ENCODE measurements around the gene REXO1. TPM values are rescaled to one million over a fixed set of nuclear protein-coding genes. Genes with fewer than 3 reads are reported as not detected.

Gene REXO1
- total RNA-seq, 1 experiment from 2014 or later = 25.8 TPM

- H3K9me3 ChIP-seq (ENCODE audit: insufficient read depth, low read depth) = no peaks in the 10 kb centered on the region
- intact Hi-C loops (cut with micrococcal nuclease; ENCODE audit: unreplicated experiment) = no loop called here
- H3K27me3 ChIP-seq (ENCODE audit: insufficient read depth, low read depth) = no peaks in the 10 kb centered on the region
- ChIA-PET POLR2A (ENCODE audit: unreplicated experiment) (no interaction called here), CTCF (no interaction called here)
- no peak overlapping the region for H2AFZ ChIP-seq
- H3K4me1 ChIP-seq (replicated peaks; ENCODE audit: insufficient read depth) = peaks cover 9% of the 10 kb centered on the region
- no peaks in the 10 kb centered on the region for H3K36me3 ChIP-seq (ENCODE audit: low read depth)
- peaks cover 4% of the 10 kb centered on the region; the same call in 1 of the 2 replicates for H3F3A ChIP-seq (ENCODE audit: insufficient read depth, low read depth)
- no peaks in the 10 kb centered on the region for H3K9me2 ChIP-seq (ENCODE audit: insufficient read depth)
- DNase-seq = no peak
- H3K4me2 ChIP-seq = no peak overlapping the region
- TF ChIP-seq EZH2 (IDR thresholded peaks at IDR 0.05; ENCODE audit: low read depth) = no peak
- TF ChIP-seq, protein P1, sequence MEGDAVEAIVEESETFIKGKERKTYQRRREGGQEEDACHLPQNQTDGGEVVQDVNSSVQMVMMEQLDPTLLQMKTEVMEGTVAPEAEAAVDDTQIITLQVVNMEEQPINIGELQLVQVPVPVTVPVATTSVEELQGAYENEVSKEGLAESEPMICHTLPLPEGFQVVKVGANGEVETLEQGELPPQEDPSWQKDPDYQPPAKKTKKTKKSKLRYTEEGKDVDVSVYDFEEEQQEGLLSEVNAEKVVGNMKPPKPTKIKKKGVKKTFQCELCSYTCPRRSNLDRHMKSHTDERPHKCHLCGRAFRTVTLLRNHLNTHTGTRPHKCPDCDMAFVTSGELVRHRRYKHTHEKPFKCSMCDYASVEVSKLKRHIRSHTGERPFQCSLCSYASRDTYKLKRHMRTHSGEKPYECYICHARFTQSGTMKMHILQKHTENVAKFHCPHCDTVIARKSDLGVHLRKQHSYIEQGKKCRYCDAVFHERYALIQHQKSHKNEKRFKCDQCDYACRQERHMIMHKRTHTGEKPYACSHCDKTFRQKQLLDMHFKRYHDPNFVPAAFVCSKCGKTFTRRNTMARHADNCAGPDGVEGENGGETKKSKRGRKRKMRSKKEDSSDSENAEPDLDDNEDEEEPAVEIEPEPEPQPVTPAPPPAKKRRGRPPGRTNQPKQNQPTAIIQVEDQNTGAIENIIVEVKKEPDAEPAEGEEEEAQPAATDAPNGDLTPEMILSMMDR (conservative IDR thresholded peaks at IDR 0.05) = no peak
- H4K20me1 ChIP-seq (ENCODE audit: insufficient read depth) = no peaks in the 10 kb centered on the region; the same call in 1 of the 2 replicates
- no peak overlapping the region for H3K27ac ChIP-seq
- no peak overlapping the region for H3K4me3 ChIP-seq
- peaks cover 38% of the 10 kb centered on the region for H3K79me2 ChIP-seq (ENCODE audit: low read depth)
- BruUV-seq (replicated peaks) = no TSS peak
Measured at GRCh38 chr19:1871140-1871597, 22.9 kb upstream of the REXO1 start.

DNA sequence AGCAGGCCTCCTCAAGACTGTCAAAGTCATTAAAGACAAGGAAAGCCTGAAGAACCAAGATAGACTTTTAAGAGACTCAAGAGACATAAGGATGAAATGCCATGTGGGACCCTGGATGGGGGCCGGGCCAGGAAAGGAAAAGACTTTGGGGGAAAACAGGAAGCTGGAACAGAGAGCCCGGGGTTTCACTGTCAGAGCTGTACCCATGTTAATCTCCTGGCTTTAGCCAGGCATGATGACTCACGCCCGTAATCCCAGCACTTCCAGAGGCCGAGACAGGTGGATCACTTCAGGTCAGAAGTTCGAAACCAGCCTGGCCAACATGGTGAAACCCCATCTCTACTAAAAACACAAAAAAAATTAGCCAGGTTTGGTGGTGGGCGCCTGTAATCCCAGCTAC is 20.7 kb upstream of the REXO1 start:
- TF ChIP-seq, protein P1 (conservative IDR thresholded peaks at IDR 0.05) = no peak
- no peak for TF ChIP-seq EZH2 (IDR thresholded peaks at IDR 0.05; ENCODE audit: low read depth)
- H3K4me3 ChIP-seq = no peak overlapping the region
- no peak overlapping the region for H3K27ac ChIP-seq
- no peaks in the 10 kb centered on the region; the same call in 1 of the 2 replicates for H4K20me1 ChIP-seq (ENCODE audit: insufficient read depth)
- BruUV-seq (replicated peaks) = no TSS peak
- CTCF ChIA-PET = interaction anchor here (0.5 kb wide), 1 partner anchor 29 kb away, joined by 3 read pairs; no protein-coding TSS in a partner anchor
- H3K4me2 ChIP-seq = no peak overlapping the region
- POLR2A ChIA-PET (ENCODE audit: unreplicated experiment) = no interaction called here
- no peaks in the 10 kb centered on the region for H3F3A ChIP-seq (ENCODE audit: insufficient read depth, low read depth)
- H3K27me3 ChIP-seq (ENCODE audit: insufficient read depth, low read depth) = no peaks in the 10 kb centered on the region
- no peak overlapping the region for H2AFZ ChIP-seq
- peaks cover 4% of the 10 kb centered on the region for H3K4me1 ChIP-seq (replicated peaks; ENCODE audit: insufficient read depth)
- DNase-seq = no peak
- H3K9me3 ChIP-seq (ENCODE audit: insufficient read depth, low read depth) = no peaks in the 10 kb centered on the region
- H3K9me2 ChIP-seq (ENCODE audit: insufficient read depth) = no peaks in the 10 kb centered on the region
- peaks cover 19% of the 10 kb centered on the region for H3K79me2 ChIP-seq (ENCODE audit: low read depth)
- H3K36me3 ChIP-seq (ENCODE audit: low read depth) = no peaks in the 10 kb centered on the region
- intact Hi-C loops (cut with micrococcal nuclease; ENCODE audit: unreplicated experiment) = no loop called here

- Histone ChIP-seq H3K79me2 (ENCODE audit: low read depth) (peaks cover 5% of the 10 kb centered on the region), H3K36me3 (ENCODE audit: low read depth) (no peaks in the 10 kb centered on the region), H3F3A (ENCODE audit: insufficient read depth, low read depth) (no peaks in the 10 kb centered on the region), H3K4me1 (replicated peaks; ENCODE audit: insufficient read depth) (no peaks in the 10 kb centered on the region), H3K9me2 (ENCODE audit: insufficient read depth) (no peaks in the 10 kb centered on the region), H2AFZ (no peak overlapping the region), H3K9me3 (ENCODE audit: insufficient read depth, low read depth) (no peaks in the 10 kb centered on the region), H3K4me3 (no peak overlapping the region), H4K20me1 (ENCODE audit: insufficient read depth) (no peaks in the 10 kb centered on the region; the same call in 1 of the 2 replicates), H3K27me3 (ENCODE audit: insufficient read depth, low read depth) (no peaks in the 10 kb centered on the region), H3K4me2 (no peak overlapping the region), H3K27ac (no peak overlapping the region)
- no TSS peak for BruUV-seq (replicated peaks)
- CTCF ChIA-PET = no interaction called here
- TF ChIP-seq, protein P1 (conservative IDR thresholded peaks at IDR 0.05) = no peak
- intact Hi-C loops (cut with micrococcal nuclease; ENCODE audit: unreplicated experiment) = no loop called here
- DNase-seq = no peak
- POLR2A ChIA-PET (ENCODE audit: unreplicated experiment) = no interaction called here
Measured at GRCh38 chr19:1867349-1867724, 19.1 kb upstream of the REXO1 start.

Data from PC-9 (cell line).